ENCODE results near the gene ACOXL.

DNA sequence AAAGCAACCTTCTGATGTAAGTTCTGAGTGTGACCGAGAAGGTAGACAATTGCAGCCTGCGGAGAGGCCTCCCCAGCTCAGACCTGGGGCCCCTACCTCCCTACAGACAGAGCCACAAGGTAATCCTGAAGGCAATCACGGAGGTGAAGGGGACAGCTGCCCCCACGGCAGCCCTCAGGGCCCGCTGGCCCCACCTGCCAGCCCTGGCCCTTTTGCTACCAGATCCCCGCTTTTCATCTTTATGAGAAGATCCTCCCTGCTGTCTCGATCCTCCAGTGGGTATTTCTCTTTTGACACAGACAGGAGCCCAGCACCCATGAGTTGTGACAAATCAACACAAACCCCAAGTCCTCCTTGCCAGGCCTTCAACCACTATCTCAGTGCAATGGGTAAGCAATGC, 391.4 kb downstream of the ACOXL start:
- TF ChIP-seq POLR2A (IDR thresholded peaks at IDR 0.05), result no peak
- TF ChIP-seq, protein P1, sequence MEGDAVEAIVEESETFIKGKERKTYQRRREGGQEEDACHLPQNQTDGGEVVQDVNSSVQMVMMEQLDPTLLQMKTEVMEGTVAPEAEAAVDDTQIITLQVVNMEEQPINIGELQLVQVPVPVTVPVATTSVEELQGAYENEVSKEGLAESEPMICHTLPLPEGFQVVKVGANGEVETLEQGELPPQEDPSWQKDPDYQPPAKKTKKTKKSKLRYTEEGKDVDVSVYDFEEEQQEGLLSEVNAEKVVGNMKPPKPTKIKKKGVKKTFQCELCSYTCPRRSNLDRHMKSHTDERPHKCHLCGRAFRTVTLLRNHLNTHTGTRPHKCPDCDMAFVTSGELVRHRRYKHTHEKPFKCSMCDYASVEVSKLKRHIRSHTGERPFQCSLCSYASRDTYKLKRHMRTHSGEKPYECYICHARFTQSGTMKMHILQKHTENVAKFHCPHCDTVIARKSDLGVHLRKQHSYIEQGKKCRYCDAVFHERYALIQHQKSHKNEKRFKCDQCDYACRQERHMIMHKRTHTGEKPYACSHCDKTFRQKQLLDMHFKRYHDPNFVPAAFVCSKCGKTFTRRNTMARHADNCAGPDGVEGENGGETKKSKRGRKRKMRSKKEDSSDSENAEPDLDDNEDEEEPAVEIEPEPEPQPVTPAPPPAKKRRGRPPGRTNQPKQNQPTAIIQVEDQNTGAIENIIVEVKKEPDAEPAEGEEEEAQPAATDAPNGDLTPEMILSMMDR (IDR thresholded peaks at IDR 0.05), result no peak

All from testis (tissue), 2 donors.